VCaP (cell line): ENCODE measurements around the gene MAPKBP1.

Experiments used
- H3K27ac ChIP-seq: fragments of 450-650 bp; 2 replicates; pipeline ENCODE4 v1.5.1; 2017
- CTCF ChIP-seq: fragments of 450-650 bp; conservative IDR thresholded peaks from 2 replicates; pipeline ENCODE4 v1.5.1; 2017; ENCODE audit warnings: mild to moderate bottlenecking, moderate library complexity

Gene MAPKBP1

GRCh38 chr15:41801850-41802455 is 27.7 kb downstream of the MAPKBP1 start:
- no peak for TF ChIP-seq CTCF

GRCh38 chr15:41804361-41804760 is 30.1 kb downstream of the MAPKBP1 start:
- TF ChIP-seq CTCF, result no peak
- H3K27ac ChIP-seq, result no peak overlapping the region

More at GRCh38 chr15:41801850-41802455, 27.7 kb downstream of the MAPKBP1 start:
- no peak overlapping the region for H3K27ac ChIP-seq

- no peak for TF ChIP-seq CTCF
- H3K27ac ChIP-seq, result no peak overlapping the region
Measured at GRCh38 chr15:41804916-41805666, 30.8 kb downstream of the MAPKBP1 start.

DNA sequence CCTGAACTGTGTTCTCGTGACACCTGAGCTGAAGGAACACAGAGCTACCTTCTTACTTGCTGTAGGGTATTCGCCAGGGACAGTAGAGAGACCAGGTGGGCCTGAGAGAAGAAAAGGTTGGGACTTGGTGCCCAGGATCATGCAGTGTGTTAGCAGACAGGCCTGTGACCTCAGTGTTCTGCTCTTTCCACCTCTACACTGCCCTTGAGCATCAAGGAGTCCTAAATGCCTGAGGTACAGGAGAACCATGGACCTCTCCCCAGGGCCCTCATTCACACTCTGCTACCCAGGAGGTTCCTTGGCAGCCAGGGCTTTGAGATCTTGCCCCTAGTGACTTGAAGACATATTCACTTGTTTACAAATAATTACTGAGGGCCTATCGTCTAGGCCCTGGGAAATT is 31.4 kb downstream of the MAPKBP1 start:
- no peak for TF ChIP-seq CTCF
- no peak overlapping the region for H3K27ac ChIP-seq

DNA sequence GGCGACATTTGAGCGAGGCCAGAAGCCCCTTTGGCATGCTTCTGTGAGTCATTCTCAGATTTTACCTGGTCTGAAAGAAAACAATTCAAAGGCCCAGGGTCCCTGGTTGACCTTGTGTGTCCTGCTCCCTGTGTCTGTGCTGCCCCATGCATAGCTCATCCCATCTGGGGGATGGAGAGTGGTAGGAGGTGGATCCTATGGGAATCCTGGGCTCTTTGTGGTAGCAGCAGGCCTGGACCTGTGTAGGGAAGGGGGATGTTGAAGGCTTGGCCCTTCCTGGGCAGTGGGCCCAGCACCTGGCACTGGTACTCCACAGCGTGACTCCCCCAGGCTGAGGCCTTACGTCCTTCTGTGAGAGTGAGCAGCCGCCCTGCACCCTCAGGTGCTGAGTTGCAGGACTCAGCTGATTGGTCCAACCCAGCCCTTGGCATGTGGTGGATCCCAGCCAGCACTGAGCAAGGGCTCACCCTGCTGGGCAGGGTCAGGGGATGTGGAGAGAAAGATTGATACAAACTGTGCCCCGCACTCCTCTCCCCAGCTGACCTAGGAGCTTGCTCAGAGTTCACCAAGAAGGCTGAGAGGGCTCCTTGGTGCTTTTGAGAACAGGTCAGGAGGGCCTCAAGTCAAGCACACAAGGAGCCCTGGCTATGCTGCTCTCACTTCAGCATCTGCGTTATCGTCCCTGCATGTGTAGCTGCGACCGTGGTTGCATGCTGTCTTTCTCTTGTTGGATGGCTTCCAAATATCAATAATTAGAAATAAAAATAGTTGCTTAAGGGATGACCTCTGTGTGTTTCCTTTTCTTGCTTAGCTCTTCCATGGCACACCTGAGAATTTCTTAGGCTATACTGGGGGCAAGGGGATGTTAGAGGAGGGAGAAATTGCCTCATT is 32.3 kb downstream of the MAPKBP1 start:
- TF ChIP-seq CTCF, result peak; percentile 14; the same call in 1 of the 2 replicates
- H3K27ac ChIP-seq, result no peak overlapping the region

DNA sequence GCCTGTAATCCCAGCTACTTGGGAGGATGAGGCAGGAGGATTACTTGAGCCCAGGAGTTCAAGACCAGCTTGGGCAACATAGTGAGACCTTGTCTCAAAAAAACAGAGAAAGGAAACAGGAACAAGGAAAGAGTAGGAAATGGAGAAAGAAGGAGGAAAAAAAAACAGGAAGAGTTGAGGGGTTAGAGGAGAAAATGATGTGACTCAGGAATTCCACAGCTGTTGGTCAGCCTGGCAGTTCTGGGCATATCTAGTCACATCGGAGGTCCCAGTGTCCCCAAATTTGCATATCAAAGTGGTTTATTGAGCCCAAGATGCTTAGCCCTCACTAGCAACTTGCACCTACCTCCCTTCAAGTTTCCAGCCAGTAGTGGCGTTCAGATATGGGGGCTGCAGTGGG is 34.8 kb downstream of the MAPKBP1 start:
- no peak for TF ChIP-seq CTCF
- no peak overlapping the region for H3K27ac ChIP-seq
